CD4-positive, alpha-beta T cell (primary cell): Measurements from ENCODE around the gene MYO18A. TPM values are rescaled to one million over a fixed set of nuclear protein-coding genes. Genes with fewer than 3 reads are reported as not detected.

Experiments
- ATAC-seq: fragments of 200-7000 bp; cut with Tn5 transposase; one replicate; pipeline ENCODE4 v1.10.0; 2022; ENCODE audit warnings: mild to moderate bottlenecking; ENCODE audit not compliant: poor library complexity
- CTCF ChIA-PET: fragments of 350-600 bp; sonication (Branson Sonifier 250); formaldehyde crosslinking; loops from one replicate; lab custom pipeline; 2021; ENCODE audit warnings: antibody characterized with exemption, inconsistent platforms; lab: Charles Lee
- POLR2A ChIA-PET: fragments of 350-600 bp; sonication (Branson Sonifier 250); formaldehyde crosslinking; loops from one replicate; lab custom pipeline; 2021; ENCODE audit warnings: antibody characterized with exemption, inconsistent platforms; lab: Charles Lee
- DNase-seq, 14 experiments: peaks; one replicate each; pipeline ENCODE4 v3.0.0-alpha.2; 2013 to 2020; ENCODE audit warnings: mixed read lengths in 2 of 14
- H3K27ac ChIP-seq, 2 donors: one replicate each; pipeline versions ENCODE4 v1.5.1 to v1.7.0; 2013; ENCODE audit warnings: low read length in 2 of 2, low read depth in 1 of 2, mild to moderate bottlenecking in 1 of 2
- H3K27me3 ChIP-seq, 2 experiments: 1 replicate in 1 of 2; 2 replicates in 1 of 2; pipeline versions ENCODE4 v1.6.1 to v1.7.0; 2013; ENCODE audit warnings: low read length in 2 of 2, control low read depth in 1 of 2, mild to moderate bottlenecking in 1 of 2, moderate library complexity in 1 of 2; ENCODE audit not compliant: insufficient read depth in 2 of 2, control insufficient read depth in 1 of 2
- H3K36me3 ChIP-seq: one replicate; pipeline ENCODE4 v1.6.1; 2013; ENCODE audit warnings: low read length, control low read depth; ENCODE audit not compliant: insufficient read depth
- H3K4me1 ChIP-seq: one replicate; pipeline ENCODE4 v1.6.1; 2013; ENCODE audit warnings: low read length, control low read depth; ENCODE audit not compliant: insufficient read depth
- H3K4me3 ChIP-seq: one replicate; pipeline ENCODE4 v1.5.1; 2013; ENCODE audit warnings: mild to moderate bottlenecking, low read length, moderate library complexity
- H3K9me3 ChIP-seq, 2 experiments: 1 replicate in 1 of 2; 2 replicates in 1 of 2; pipeline versions ENCODE4 v1.6.1 to v1.7.0; 2013; ENCODE audit warnings: low read length in 2 of 2, mild to moderate bottlenecking in 2 of 2, control low read depth in 1 of 2, moderate library complexity in 1 of 2; ENCODE audit not compliant: control insufficient read depth in 1 of 2, insufficient read depth in 1 of 2
- H3K27ac Mint-ChIP-seq: one replicate; pipeline ENCODE4 v1.8.0; 2020; ENCODE audit warnings: mixed read lengths
- H3K27me3 Mint-ChIP-seq: one replicate; pipeline ENCODE4 v1.8.0; 2021; ENCODE audit warnings: mixed read lengths
- H3K36me3 Mint-ChIP-seq: one replicate; pipeline ENCODE4 v1.8.0; 2021; ENCODE audit warnings: low read depth, mixed read lengths
- H3K4me1 Mint-ChIP-seq: one replicate; pipeline ENCODE4 v1.8.0; 2021; ENCODE audit warnings: low read depth, mixed read lengths
- H3K4me3 Mint-ChIP-seq: one replicate; pipeline ENCODE4 v1.8.0; 2020; ENCODE audit warnings: mild to moderate bottlenecking, mixed read lengths
- H3K9me3 Mint-ChIP-seq: one replicate; pipeline ENCODE4 v1.8.0; 2020; ENCODE audit warnings: mixed read lengths
- intact Hi-C, 2 experiments: fragments of 100-400 bp; cut with DNase I in 1 of 2; cut with micrococcal nuclease in 1 of 2; formaldehyde crosslinking; loops; one replicate each; pipeline versions ENCODE4 v1.15.1 to v1.9.0; 2023 to 2025; cut with DNase I, micrococcal nuclease
- total RNA-seq, 174 experiments: library from RNA in 2 of 174; stranded (reverse) in 2 of 174; gene quantifications; one replicate each; pipeline ENCODE4 v1.2.3 and lab custom pipeline; 2021 to 2026
- TF ChIP-seq, protein P1 (sequence below): fragments of 200-600 bp; IDR thresholded peaks from one replicate; pipeline ENCODE4 v1.8.0; 2022; ENCODE audit warnings: antibody characterized with exemption, mild to moderate bottlenecking

The MYO18A gene
- total RNA-seq, 2 experiments from 2014 or later, result 87.0 to 90.1 TPM

DNA sequence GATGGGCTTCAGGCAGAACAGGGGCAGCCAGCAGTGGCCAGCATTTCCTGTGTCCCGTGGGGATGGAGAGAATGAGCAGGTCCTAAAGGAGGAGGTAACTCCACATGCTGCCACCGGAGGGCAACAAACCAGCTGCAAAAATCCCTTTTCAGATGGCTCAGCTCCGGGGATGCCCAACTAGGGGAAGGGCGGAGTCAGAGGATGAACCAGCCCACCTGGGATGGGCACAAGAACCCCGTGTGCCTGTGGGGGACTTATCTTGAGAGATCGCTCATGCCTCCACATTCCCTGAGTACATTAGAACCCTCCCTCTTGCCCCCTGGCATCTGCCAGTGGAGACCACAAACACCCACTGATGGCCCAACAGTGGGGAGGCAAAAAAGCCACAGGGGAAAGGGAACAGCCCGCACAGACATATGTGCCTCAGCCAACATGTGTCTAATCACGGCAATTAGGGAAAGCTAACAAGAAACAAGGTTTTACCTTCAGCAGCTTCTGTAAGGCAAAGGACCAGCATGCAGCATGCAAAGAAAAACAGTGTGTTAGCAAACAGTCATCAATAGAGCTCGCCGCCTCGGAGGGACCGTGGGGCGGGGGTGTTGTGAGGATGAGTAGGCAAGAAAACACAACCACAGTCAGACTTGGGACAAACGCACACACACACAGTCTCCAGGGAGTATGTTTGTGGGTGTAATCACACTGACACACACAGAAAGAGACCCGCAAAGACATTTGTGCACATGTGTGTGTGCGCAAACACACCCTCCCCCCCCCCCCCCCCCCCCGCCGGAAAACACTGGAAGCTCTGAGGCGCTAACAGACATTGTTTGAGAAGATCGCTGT, 64.0 kb downstream of the MYO18A start:
- ChIA-PET POLR2A (interaction anchor here (0.6 to 2.1 kb wide), 4 partner anchors 8 to 469 kb away, joined by 3 to 15 read pairs (median 8); partner anchors contain the start of gene NEK8), CTCF (interaction anchor here (0.5 to 3.0 kb wide), 18 partner anchors 9 to 501 kb away, joined by 3 to 36 read pairs (median 5); partner anchors contain the start of gene MYO18A)

DNA sequence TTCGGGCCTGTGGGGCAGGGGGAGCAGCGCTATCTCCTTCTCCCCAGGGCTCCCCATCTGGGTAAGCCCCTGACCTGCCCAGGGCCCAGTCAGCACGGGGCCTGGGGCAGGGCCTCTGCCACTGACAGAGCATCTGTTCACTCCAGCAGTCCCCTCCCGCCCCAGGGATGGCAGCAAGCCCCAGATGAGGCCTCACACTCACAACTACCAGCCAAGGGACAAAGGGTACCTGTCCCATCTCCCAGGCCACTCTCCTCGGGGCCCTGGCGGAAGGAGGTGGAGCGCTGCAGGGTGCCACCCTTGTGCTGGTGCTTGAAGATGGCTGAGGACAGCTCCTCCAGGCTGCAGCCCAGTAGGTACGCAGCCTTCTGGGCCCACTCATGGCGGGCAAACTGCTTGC, 64.8 kb downstream of the MYO18A start:
- peaks cover 83% of the 10 kb centered on the region for H3K36me3 ChIP-seq
- POLR2A ChIA-PET, result interaction anchor here (2.1 kb wide), 1 partner anchor 388 kb away, joined by 15 read pairs; the partner anchor contains the start of gene NEK8
- H3K4me1 Mint-ChIP-seq, result peaks cover 5% of the 10 kb centered on the region
- H3K27me3 ChIP-seq, result no peaks in the 10 kb centered on the region
- CTCF ChIA-PET, result interaction anchor here (0.9 to 3.0 kb wide), 6 partner anchors 10 to 151 kb away, joined by 4 to 36 read pairs (median 14); partner anchors contain the start of gene MYO18A
- no peaks in the 10 kb centered on the region for H3K9me3 Mint-ChIP-seq
- TF ChIP-seq, protein P1, sequence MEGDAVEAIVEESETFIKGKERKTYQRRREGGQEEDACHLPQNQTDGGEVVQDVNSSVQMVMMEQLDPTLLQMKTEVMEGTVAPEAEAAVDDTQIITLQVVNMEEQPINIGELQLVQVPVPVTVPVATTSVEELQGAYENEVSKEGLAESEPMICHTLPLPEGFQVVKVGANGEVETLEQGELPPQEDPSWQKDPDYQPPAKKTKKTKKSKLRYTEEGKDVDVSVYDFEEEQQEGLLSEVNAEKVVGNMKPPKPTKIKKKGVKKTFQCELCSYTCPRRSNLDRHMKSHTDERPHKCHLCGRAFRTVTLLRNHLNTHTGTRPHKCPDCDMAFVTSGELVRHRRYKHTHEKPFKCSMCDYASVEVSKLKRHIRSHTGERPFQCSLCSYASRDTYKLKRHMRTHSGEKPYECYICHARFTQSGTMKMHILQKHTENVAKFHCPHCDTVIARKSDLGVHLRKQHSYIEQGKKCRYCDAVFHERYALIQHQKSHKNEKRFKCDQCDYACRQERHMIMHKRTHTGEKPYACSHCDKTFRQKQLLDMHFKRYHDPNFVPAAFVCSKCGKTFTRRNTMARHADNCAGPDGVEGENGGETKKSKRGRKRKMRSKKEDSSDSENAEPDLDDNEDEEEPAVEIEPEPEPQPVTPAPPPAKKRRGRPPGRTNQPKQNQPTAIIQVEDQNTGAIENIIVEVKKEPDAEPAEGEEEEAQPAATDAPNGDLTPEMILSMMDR, result no peak
- no peak overlapping the region for H3K4me3 ChIP-seq
- H3K27me3 Mint-ChIP-seq, result no peaks in the 10 kb centered on the region
- no peak for DNase-seq
- ATAC-seq, result no peak
- H3K4me1 ChIP-seq, result peaks cover 11% of the 10 kb centered on the region
- intact Hi-C loops, result loop anchor here (5.0 to 10.0 kb wide), 3 partner anchors 351 to 468 kb away; partner anchors contain the start of genes BLTP2 (in 1 of the 2), NEK8 (in 1 of the 2) and TLCD1 (in 1 of the 2)
- H3K9me3 ChIP-seq, result no peaks in the 10 kb centered on the region
- H3K27ac ChIP-seq, result no peak overlapping the region
- no peak overlapping the region for H3K4me3 Mint-ChIP-seq
- H3K36me3 Mint-ChIP-seq, result peaks cover 62% of the 10 kb centered on the region
- no peak overlapping the region for H3K27ac Mint-ChIP-seq

More for the DNA sequence above, 64.0 kb downstream of the MYO18A start:
- no peaks in the 10 kb centered on the region for H3K27me3 ChIP-seq
- H3K9me3 Mint-ChIP-seq, result no peaks in the 10 kb centered on the region
- H3K4me1 ChIP-seq, result peaks cover 11% of the 10 kb centered on the region
- no peak overlapping the region for H3K4me3 ChIP-seq
- H3K27ac Mint-ChIP-seq, result no peak overlapping the region
- H3K4me1 Mint-ChIP-seq, result peaks cover 5% of the 10 kb centered on the region
- no peaks in the 10 kb centered on the region for H3K27me3 Mint-ChIP-seq
- intact Hi-C loops, result loop anchor here (2.0 to 10.0 kb wide), 4 partner anchors 351 to 469 kb away; partner anchors contain the start of genes BLTP2 (in 1 of the 2), NEK8 (in 1 of the 2) and TLCD1 (in 1 of the 2)
- no peak for ATAC-seq
- peaks cover 62% of the 10 kb centered on the region for H3K36me3 Mint-ChIP-seq
- H3K27ac ChIP-seq, result no peak overlapping the region
- peak in 7 of 14 experiments; percentile 9 to 67 (median 25) for DNase-seq
- TF ChIP-seq, protein P1, result no peak
- no peaks in the 10 kb centered on the region for H3K9me3 ChIP-seq
- H3K36me3 ChIP-seq, result peaks cover 83% of the 10 kb centered on the region
- H3K4me3 Mint-ChIP-seq, result no peak overlapping the region

DNA sequence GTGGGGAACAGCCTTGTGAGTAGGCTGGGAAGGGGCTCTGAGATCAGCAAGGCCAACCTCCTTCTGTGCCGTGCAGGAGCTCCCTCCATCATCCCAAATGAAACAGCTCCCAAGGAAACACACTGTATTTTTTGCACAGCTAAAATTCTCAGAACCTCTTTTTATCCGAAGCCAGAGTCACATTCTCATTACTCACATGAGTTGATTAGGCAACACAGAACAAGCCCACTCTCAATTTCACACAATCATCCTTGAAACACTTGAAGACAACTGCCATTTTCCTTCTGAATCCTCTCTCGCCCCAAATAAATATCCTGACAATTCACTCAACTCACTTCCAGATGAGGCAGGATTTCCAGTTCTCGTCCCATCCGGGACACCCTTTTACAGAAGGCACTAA, 66.1 kb downstream of the MYO18A start:
- ChIA-PET CTCF (interaction anchor here (0.9 kb wide), 1 partner anchor 149 kb away, joined by 3 read pairs; no protein-coding TSS in a partner anchor), POLR2A (no interaction called here)
- DNase-seq, result no peak
- Histone ChIP-seq H3K9me3 (no peaks in the 10 kb centered on the region), H3K4me1 (peaks cover 11% of the 10 kb centered on the region), H3K4me3 (no peak overlapping the region), H3K27ac (no peak overlapping the region), H3K36me3 (peaks cover 85% of the 10 kb centered on the region), H3K27me3 (no peaks in the 10 kb centered on the region)
- Mint-ChIP-seq H3K4me1 (peaks cover 9% of the 10 kb centered on the region), H3K9me3 (no peaks in the 10 kb centered on the region), H3K36me3 (peaks cover 63% of the 10 kb centered on the region), H3K27me3 (no peaks in the 10 kb centered on the region), H3K4me3 (no peak overlapping the region), H3K27ac (no peak overlapping the region)
- intact Hi-C loops, result loop anchor here (10.0 kb wide), 1 partner anchor 349 kb away; no protein-coding TSS in a partner anchor
- ATAC-seq, result no peak
- TF ChIP-seq, protein P1, result no peak
